GM12878 (cell line): ENCODE data around the gene BPTF. TPM values are rescaled to one million over a fixed set of nuclear protein-coding genes. Genes with fewer than 3 reads are reported as not detected.

Source experiments
- ATAC-seq: fragments of 200-7000 bp; cut with Tn5 transposase; 3 replicates; pipeline ENCODE4 v1.9.1; 2020; ENCODE audit warnings: mild to moderate bottlenecking, moderate library complexity
- BruUV-seq: library from RNA; stranded (reverse); fragments of 400-500 nt; replicated peaks from 2 replicates; lab custom pipeline; 2021; lab: Mats Ljungman, UMichigan
- CTCF ChIA-PET: fragments of 300-600 bp; sonication (Branson Sonifier 250); formaldehyde crosslinking; extraction: SDS; loops from one replicate; lab custom pipeline; 2021; ENCODE audit warnings: inconsistent platforms; lab: Yijun Ruan, JAX
- POLR2A ChIA-PET: fragments of 350-600 bp; formaldehyde crosslinking; extraction: SDS; loops from one replicate; lab custom pipeline; 2021; ENCODE audit warnings: inconsistent platforms; lab: Charles Lee
- RAD21 ChIA-PET: fragments of 300-600 bp; sonication (Branson Sonifier 250); formaldehyde crosslinking; loops from one replicate; lab custom pipeline; 2023; ENCODE audit warnings: antibody characterized with exemption; ENCODE audit not compliant: unreplicated experiment; lab: Charles Lee
- SMC1A ChIA-PET: fragments of 300-600 bp; sonication (Branson Sonifier 250); formaldehyde crosslinking; loops from one replicate; lab custom pipeline; 2023; ENCODE audit not compliant: unreplicated experiment, uncharacterized antibody; lab: Charles Lee
- DNase-seq: peaks from one replicate; pipeline ENCODE4 v3.0.0-alpha.2; 2011; ENCODE audit warnings: low read depth, low spot score
- FAIRE-seq: peaks from 3 replicates; lab custom pipeline; 2011; peaks lifted over from hg19 to GRCh38; lab: Jason Lieb, UNC
- H2AFZ ChIP-seq: 2 replicates; pipeline ENCODE4 v1.6.0; 2011; ENCODE audit warnings: low read depth, low read length, control low read depth; ENCODE audit not compliant: control insufficient read depth
- H3K27ac ChIP-seq: 2 replicates; pipeline ENCODE4 v1.5.1; 2011; ENCODE audit warnings: control low read depth; ENCODE audit not compliant: control insufficient read depth, insufficient read depth
- H3K27me3 ChIP-seq, 2 experiments: replicated peaks in 1 of 2; 2 replicates each; pipeline versions ENCODE4 v1.6.0 to v1.6.1; 2011; ENCODE audit warnings: low read length in 1 of 2; ENCODE audit not compliant: control insufficient read depth in 2 of 2, insufficient read depth in 2 of 2
- H3K36me3 ChIP-seq, 2 experiments: 2 replicates each; pipeline ENCODE4 v1.5.1; 2011; ENCODE audit warnings: low read length in 1 of 2; ENCODE audit not compliant: control insufficient read depth in 2 of 2, insufficient read depth in 2 of 2
- H3K4me1 ChIP-seq: 2 replicates; pipeline ENCODE4 v1.6.1; 2011; ENCODE audit warnings: mild to moderate bottlenecking, low read length, moderate library complexity, mixed read lengths; ENCODE audit not compliant: control insufficient read depth, insufficient read depth
- H3K4me2 ChIP-seq: 2 replicates; pipeline ENCODE4 v1.6.0; 2011; ENCODE audit warnings: control low read depth; ENCODE audit not compliant: control insufficient read depth, insufficient read depth
- H3K4me3 ChIP-seq: fragments of 200-600 bp; sonication (generic); 2 replicates; pipeline ENCODE4 v1.5.1; 2016
- H3K79me2 ChIP-seq: 2 replicates; pipeline ENCODE4 v1.6.0; 2011; ENCODE audit warnings: low read length; ENCODE audit not compliant: control insufficient read depth, insufficient read depth
- H3K9ac ChIP-seq: 2 replicates; pipeline ENCODE4 v1.8.0; 2011; ENCODE audit warnings: low read length, control low read depth, mixed read lengths; ENCODE audit not compliant: control insufficient read depth, insufficient read depth
- H3K9me3 ChIP-seq: replicated peaks from 3 replicates; pipeline ENCODE4 v1.5.1; 2011; ENCODE audit warnings: mild to moderate bottlenecking, low read length; ENCODE audit not compliant: control insufficient read depth, insufficient read depth
- H4K20me1 ChIP-seq: 2 replicates; pipeline ENCODE4 v1.6.0; 2011; ENCODE audit not compliant: control insufficient read depth, insufficient read depth
- ASH2L ChIP-seq: fragments of 300-600, 200-600 bp; sonication (generic); IDR thresholded peaks from 2 replicates; pipeline ENCODE4 v1.6.1; 2017; ENCODE audit warnings: low read depth, mild to moderate bottlenecking, borderline replicate concordance
- BCL3 ChIP-seq: IDR thresholded peaks from 2 replicates; pipeline ENCODE4 v1.6.1; 2011; ENCODE audit warnings: borderline replicate concordance, low read depth, mild to moderate bottlenecking, moderate library complexity, low read length; ENCODE audit not compliant: insufficient read depth, poor library complexity, severe bottlenecking
- EP300 ChIP-seq, 2 experiments: fragments of 150-350 bp in 1 of 2; IDR thresholded peaks; 2 replicates each; pipeline ENCODE4 v1.6.1; 2011 to 2012; ENCODE audit warnings: low read depth in 2 of 2, low read length in 2 of 2, borderline replicate concordance in 1 of 2, improper control_type of control experiment in 1 of 2, inconsistent platforms in 1 of 2; ENCODE audit not compliant: control insufficient read depth in 1 of 2
- KAT2A ChIP-seq: conservative IDR thresholded peaks from 2 replicates; pipeline ENCODE4 v1.6.1; 2011; ENCODE audit warnings: low read depth, low read length; ENCODE audit not compliant: control insufficient read depth
- KDM1A ChIP-seq: fragments of 200-600 bp; sonication (generic); IDR thresholded peaks from 2 replicates; pipeline ENCODE4 v1.6.1; 2016; ENCODE audit warnings: borderline replicate concordance
- MLLT1 ChIP-seq: fragments of 450-650 bp; IDR thresholded peaks from 2 replicates; pipeline ENCODE4 v1.6.1; 2016; ENCODE audit warnings: mild to moderate bottlenecking
- NFYB ChIP-seq: IDR thresholded peaks from 2 replicates; pipeline ENCODE4 v1.6.1; 2011; ENCODE audit warnings: low read depth, mild to moderate bottlenecking, low read length, improper control_type of control experiment, moderate library complexity; ENCODE audit not compliant: insufficient read depth
- POLR2AphosphoS2 ChIP-seq: IDR thresholded peaks from 2 replicates; pipeline ENCODE4 v1.6.1; 2011; ENCODE audit warnings: low read depth, mild to moderate bottlenecking, low read length, improper control_type of control experiment, moderate library complexity
- POU2F2 ChIP-seq: IDR thresholded peaks from 3 replicates; pipeline ENCODE4 v1.6.1; 2011; ENCODE audit warnings: low read depth, mild to moderate bottlenecking, low read length, borderline replicate concordance
- TARDBP ChIP-seq: IDR thresholded peaks from 2 replicates; pipeline ENCODE4 v1.6.1; 2016; ENCODE audit warnings: borderline replicate concordance
- ZNF207 ChIP-seq: fragments of 450-650 bp; IDR thresholded peaks from 2 replicates; pipeline ENCODE4 v1.6.1; 2014; ENCODE audit warnings: antibody characterized with exemption, mild to moderate bottlenecking, borderline replicate concordance
- WGBS: methylation state at CpG from one replicate; pipeline ENCODE4 v1.1.6; 2016; ENCODE audit warnings: low lambda C conversion rate; ENCODE audit not compliant: insufficient replicate concordance, insufficient coverage; ENCODE audit errors: missing lambda C conversion rate; 5-methylcytosine and 5-hydroxymethylcytosine counted together
- in situ Hi-C: fragments of 300-500 bp; cut with MboI; formaldehyde crosslinking; loops from 9 replicates; pipeline ENCODE4 v1.14.3; 2018; ENCODE audit warnings: mixed read lengths
- intact Hi-C: fragments of 100-400 bp; cut with micrococcal nuclease; formaldehyde crosslinking; loops from one replicate; pipeline ENCODE4 v1.14.2; 2022; ENCODE audit not compliant: unreplicated experiment
- polyA plus RNA-seq, 11 experiments: library from polyadenylated mRNA; depleted of rRNA in 4 of 11; unstranded in 6 of 11; stranded (reverse) in 5 of 11; fragments of >200 nt; fragmentation: Nextera tagmentation in 4 of 11; fragmentation: Illumina TruSeq in 1 of 11; extraction: Ambion mirVana in 4 of 11; extraction: Trizol in 1 of 11; gene quantifications; 1 replicate in 1 of 11; 2 replicates in 10 of 11; pipeline versions ENCODE4 v1.2.1 to v1.2.3, GENCODE V29; 2011 to 2016; ENCODE audit warnings: inconsistent platforms in 2 of 11, missing spikeins in 2 of 11, low read depth in 1 of 11
- total RNA-seq, 4 experiments: library from RNA; depleted of rRNA in 3 of 4; stranded (reverse); fragments of >200 nt in 3 of 4; fragmentation: Illumina TruSeq in 1 of 4; extraction: Trizol in 1 of 4; gene quantifications; 2 replicates each; pipeline versions ENCODE4 v1.2.1 to v1.2.3, GENCODE V29; 2013 to 2021

BPTF gene
- total and polyA plus RNA-seq, 10 of the 15 experiments (the other 5 are each of a cell fraction or from before 2014, with no cell fraction given): 19.4 to 78.3 (median 44.8) TPM

- Histone ChIP-seq H2AFZ (no peak overlapping the region), H3K36me3 (no peaks in the 10 kb centered on the region), H3K27ac (no peak overlapping the region), H3K4me1 (peaks cover 24% of the 10 kb centered on the region), H3K79me2 (peaks cover 87% of the 10 kb centered on the region), H4K20me1 (no peaks in the 10 kb centered on the region), H3K9me3 (no peaks in the 10 kb centered on the region), H3K27me3 (no peaks in the 10 kb centered on the region), H3K4me2 (no peak overlapping the region), H3K4me3 (no peak overlapping the region), H3K9ac (no peak overlapping the region)
- ChIA-PET RAD21 (no interaction called here), SMC1A (no interaction called here), POLR2A (interaction anchor here (0.5 kb wide), 2 partner anchors 30 to 68 kb away, joined by 5 read pairs; no protein-coding TSS in a partner anchor), CTCF (interaction anchor here (1.6 to 4.2 kb wide), 3 partner anchors 10 to 33 kb away, joined by 3 to 21 read pairs (median 5); no protein-coding TSS in a partner anchor)
- WGBS: 82% methylated on average over 3 of the region's 3 CpGs
- BruUV-seq: no TSS peak
- TF ChIP-seq EP300 (IDR thresholded peaks at IDR 0.05; ENCODE audit: borderline replicate concordance in 1 of 2, control insufficient read depth in 1 of 2, low read depth in 2 of 2, low read length in 2 of 2) (no peak), BCL3 (no peak), MLLT1 (no peak), KDM1A (no peak), TARDBP (no peak), ZNF207 (no peak), ASH2L (no peak), KAT2A (no peak), NFYB (no peak), POLR2AphosphoS2 (no peak), POU2F2 (no peak)
- DNase-seq (no peak), FAIRE-seq (no peak), ATAC-seq (no peak)
- in situ Hi-C loops (no loop called here), intact Hi-C loops (no loop called here)
Measured at GRCh38 chr17:67833134-67833533, 7.8 kb downstream of the BPTF start.
